Fibroblast of mammary gland (primary cell): ENCODE results near the gene ING1.

Experiments
- DNase-seq: peaks from one replicate; pipeline ENCODE4 v3.0.0-alpha.2; 2010; ENCODE audit warnings: low read depth
- H3K4me3 ChIP-seq: 2 replicates; pipeline ENCODE4 v1.5.1; 2011; ENCODE audit warnings: low read depth, mild to moderate bottlenecking, low read length, moderate library complexity; ENCODE audit not compliant: control insufficient read depth
- CTCF ChIP-seq: conservative IDR thresholded peaks from 2 replicates; pipeline ENCODE4 v1.5.1; 2011; ENCODE audit warnings: low read depth, low read length, inconsistent platforms; ENCODE audit not compliant: control insufficient read depth, insufficient read depth

The ING1 gene

GRCh38 chr13:110706570-110707372 lies 6.7 kb upstream of the ING1 start:
- H3K4me3 ChIP-seq, result peak overlapping the region; percentile 42
- no peak for DNase-seq
- TF ChIP-seq CTCF, result no peak

- DNase-seq, result peak; percentile 72
- no peak for TF ChIP-seq CTCF
- H3K4me3 ChIP-seq, result peak overlapping the region; percentile 94
These were observed 1.2 kb upstream of the ING1 start for GRCh38 chr13:110712081-110712848.

- DNase-seq, result peak; percentile 99
- no peak for TF ChIP-seq CTCF
- peak overlapping the region; percentile 94 for H3K4me3 ChIP-seq
These were observed 455 bp upstream of the ING1 start for GRCh38 chr13:110712849-110713641.

GRCh38 chr13:110713981-110714796 lies 689 bp downstream of the ING1 start:
- TF ChIP-seq CTCF, result no peak
- peak overlapping the region; percentile 72 for H3K4me3 ChIP-seq
- peak; percentile 31 for DNase-seq

GRCh38 chr13:110714797-110715394 lies 1.4 kb downstream of the ING1 start:
- DNase-seq, result peak; percentile 34
- TF ChIP-seq CTCF, result peak; percentile 11
- H3K4me3 ChIP-seq, result peak overlapping the region; percentile 72
